B cell (primary cell): ENCODE measurements around the gene TLCD2. TPM values are rescaled to one million over a fixed set of nuclear protein-coding genes. Genes with fewer than 3 reads are reported as not detected.
"Not testable (repeated sequence)": the region's sequence is repeated elsewhere in the genome, so short reads cannot be mapped to it uniquely, and the experiment has no call there.

Source experiments
- ATAC-seq: fragments of 200-7000 bp; cut with Tn5 transposase; one replicate; pipeline ENCODE4 v1.10.0; 2021; ENCODE audit warnings: low read depth, mild to moderate bottlenecking, moderate number of reproducible peaks, moderate library complexity
- CTCF ChIA-PET: fragments of 350-600 bp; sonication (Branson Sonifier 250); formaldehyde crosslinking; loops from one replicate; lab custom pipeline; 2021; ENCODE audit warnings: antibody characterized with exemption, inconsistent platforms; lab: Charles Lee
- POLR2A ChIA-PET: fragments of 350-600 bp; sonication (Branson Sonifier 250); formaldehyde crosslinking; loops from one replicate; lab custom pipeline; 2021; ENCODE audit warnings: antibody characterized with exemption; lab: Charles Lee
- DNase-seq: peaks from one replicate; pipeline ENCODE4 v3.0.0; 2013
- H2AFZ ChIP-seq: 2 replicates; pipeline ENCODE4 v1.6.1; 2012; ENCODE audit warnings: mild to moderate bottlenecking, low read depth, low read length; ENCODE audit not compliant: insufficient read depth, poor library complexity, severe bottlenecking
- H3K27ac ChIP-seq, 2 donors: 1 replicate in 1 of 2; 2 replicates in 1 of 2; pipeline ENCODE4 v1.5.1; 2012 to 2013; ENCODE audit warnings: low read length in 2 of 2, mild to moderate bottlenecking in 2 of 2, moderate library complexity in 1 of 2
- H3K27me3 ChIP-seq, 4 experiments: fragments of 200-600 bp in 1 of 4; sonication (generic) in 1 of 4; replicated peaks in 1 of 4; 1 replicate in 2 of 4; 2 replicates in 2 of 4; pipeline versions ENCODE4 v1.6.1 to v1.7.0; 2013 to 2016; ENCODE audit warnings: low read length in 3 of 4, mild to moderate bottlenecking in 2 of 4, mixed read lengths in 1 of 4, moderate library complexity in 1 of 4; ENCODE audit not compliant: insufficient read depth in 4 of 4, control insufficient read depth in 3 of 4; ENCODE audit errors: control extremely low read depth in 1 of 4
- H3K36me3 ChIP-seq, 2 experiments: replicated peaks in 1 of 2; 1 replicate in 1 of 2; 2 replicates in 1 of 2; pipeline versions ENCODE4 v1.6.1 to v1.7.1; 2013; ENCODE audit warnings: low read length in 1 of 2; ENCODE audit not compliant: insufficient read depth in 2 of 2, control insufficient read depth in 1 of 2; ENCODE audit errors: control extremely low read depth in 1 of 2, extremely low read depth in 1 of 2
- H3K4me1 ChIP-seq, 2 donors: fragments of 200-600 bp in 1 of 2; sonication (generic) in 1 of 2; 1 replicate in 1 of 2; 2 replicates in 1 of 2; pipeline versions ENCODE4 v1.5.1 to v1.6.1; 2013 to 2017; ENCODE audit warnings: low read length in 2 of 2; ENCODE audit not compliant: control insufficient read depth in 2 of 2, insufficient read depth in 2 of 2
- H3K4me2 ChIP-seq: replicated peaks from 2 replicates; pipeline ENCODE3; 2012; ENCODE audit warnings: mild to moderate bottlenecking, low read depth, low read length; ENCODE audit not compliant: poor library complexity, severe bottlenecking
- H3K4me3 ChIP-seq, 5 experiments: fragments of 200-600 bp in 1 of 5; sonication (generic) in 1 of 5; 1 replicate in 3 of 5; 2 replicates in 2 of 5; pipeline versions ENCODE4 v1.5.1 to v1.7.0; 2011 to 2016; ENCODE audit warnings: low read length in 4 of 5, mild to moderate bottlenecking in 4 of 5, low read depth in 2 of 5, control low read depth in 1 of 5, moderate library complexity in 1 of 5; ENCODE audit not compliant: insufficient read depth in 1 of 5; ENCODE audit errors: control extremely low read depth in 1 of 5, extremely low read depth in 1 of 5
- H3K79me2 ChIP-seq: fragments of 200-600 bp; sonication (generic); one replicate; pipeline ENCODE4 v1.6.0; 2016; ENCODE audit warnings: low read length; ENCODE audit not compliant: control insufficient read depth, insufficient read depth
- H3K9ac ChIP-seq: fragments of 200-600 bp; sonication (generic); 2 replicates; pipeline ENCODE4 v1.6.1; 2017; ENCODE audit warnings: mild to moderate bottlenecking, low read length, moderate library complexity
- H3K9me3 ChIP-seq, 3 donors: one replicate each; pipeline versions ENCODE4 v1.6.1 to v1.7.1; 2013; ENCODE audit warnings: low read length in 2 of 3; ENCODE audit not compliant: control insufficient read depth in 2 of 3, insufficient read depth in 1 of 3; ENCODE audit errors: control extremely low read depth in 1 of 3
- H4K20me1 ChIP-seq: 2 replicates; pipeline ENCODE4 v1.6.0; 2012; ENCODE audit warnings: mild to moderate bottlenecking, low read length; ENCODE audit not compliant: insufficient read depth, control insufficient read depth, poor library complexity, severe bottlenecking
- H3K27ac Mint-ChIP-seq: one replicate; pipeline ENCODE4 v1.8.0; 2021; ENCODE audit warnings: mixed read lengths
- H3K27me3 Mint-ChIP-seq: one replicate; pipeline ENCODE4 v1.8.0; 2021; ENCODE audit warnings: mixed read lengths
- H3K4me1 Mint-ChIP-seq: one replicate; pipeline ENCODE4 v1.8.0; 2021; ENCODE audit warnings: mixed read lengths
- H3K4me3 Mint-ChIP-seq: one replicate; pipeline ENCODE4 v1.8.0; 2021; ENCODE audit warnings: mixed read lengths
- H3K9me3 Mint-ChIP-seq: one replicate; pipeline ENCODE4 v1.8.0; 2022; ENCODE audit warnings: mixed read lengths; ENCODE audit not compliant: insufficient read depth
- EZH2 ChIP-seq: IDR thresholded peaks from 2 replicates; pipeline ENCODE4 v1.6.1; 2012; ENCODE audit warnings: borderline replicate concordance, low read depth, mild to moderate bottlenecking, moderate library complexity, low read length; ENCODE audit not compliant: insufficient read depth, poor library complexity, severe bottlenecking
- WGBS: methylation state at CpG from one replicate; pipeline ENCODE4 v1.1.5; 2013; ENCODE audit warnings: missing lambda C conversion rate; ENCODE audit not compliant: insufficient coverage; 5-methylcytosine and 5-hydroxymethylcytosine counted together
- intact Hi-C: fragments of 100-400 bp; cut with micrococcal nuclease; formaldehyde crosslinking; loops from one replicate; pipeline ENCODE4 v1.10.0; 2022
- polyA plus RNA-seq: library from polyadenylated mRNA; depleted of rRNA; stranded (reverse); fragments of >200 nt; gene quantifications from 2 replicates; pipeline ENCODE4 v1.2.3, GENCODE V29; 2012
- total RNA-seq, 2 donors: library from RNA; stranded (reverse); fragments of 120-200 nt in 1 of 2; gene quantifications; 1 replicate in 1 of 2; 2 replicates in 1 of 2; pipeline versions ENCODE4 v1.2.3 to v1.2.4, GENCODE V29; 2013 to 2022
- TF ChIP-seq, protein P1 (sequence below): fragments of 200-600 bp; IDR thresholded peaks from one replicate; pipeline ENCODE4 v1.8.0; 2022; ENCODE audit warnings: antibody characterized with exemption, mild to moderate bottlenecking

Gene TLCD2
- total and polyA plus RNA-seq, 2 donors (not counting 1 experiment from before 2014, with no cell fraction given) = 0.03 TPM; not detected in 1

DNA sequence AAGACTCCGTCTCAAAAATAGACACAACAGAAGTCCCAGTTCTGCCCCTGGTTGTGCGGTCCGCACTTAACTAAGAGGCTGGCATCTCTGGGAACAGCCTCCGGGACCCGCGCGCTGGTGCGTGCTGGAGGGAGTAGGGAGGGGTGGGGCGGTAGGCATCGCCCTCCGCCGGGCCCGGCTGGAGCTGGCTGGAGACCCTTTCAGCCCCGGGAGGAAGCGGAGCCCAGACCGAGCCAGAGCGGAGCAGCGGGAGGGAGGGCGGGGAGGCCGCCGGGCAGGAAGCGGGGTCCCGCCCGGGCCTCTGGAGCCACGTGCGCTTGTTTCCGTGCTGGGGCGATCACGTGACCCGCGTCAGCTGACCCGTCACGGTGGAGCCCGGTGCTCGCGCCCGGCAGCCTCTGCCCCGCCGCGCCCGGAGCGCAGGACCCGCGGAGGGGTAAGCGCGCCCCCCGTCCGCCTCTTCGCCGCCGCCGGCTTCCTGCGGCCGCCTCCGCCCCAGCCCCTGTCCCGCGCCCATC lies 14.2 kb upstream of the TLCD2 start, which contains the start of gene WDR81:
TSS of gene WDR81 (plus strand) at position 354 of the 518 bp plus-strand sequence. CDS start 256 bp downstream, outside the sequence.
- peak within 1 kb of the TSS; percentile 92 for H2AFZ ChIP-seq
- CTCF ChIA-PET = interaction anchor here (0.7 to 12.4 kb wide), 4 partner anchors 7 to 60 kb away, joined by 3 to 397 read pairs (median 66); no protein-coding TSS in a partner anchor
- peak; percentile 92 for DNase-seq
- H4K20me1 ChIP-seq = peaks cover 46% of the 10 kb centered on the region
- Mint-ChIP-seq H3K27ac (peak within 1 kb of the TSS; percentile 92), H3K4me1 (peaks cover 47% of the 10 kb centered on the region), H3K4me3 (peak within 1 kb of the TSS; percentile 83), H3K27me3 (no peaks in the 10 kb centered on the region), H3K9me3 (no peaks in the 10 kb centered on the region)
- H3K79me2 ChIP-seq = peaks cover 36% of the 10 kb centered on the region
- peak within 1 kb of the TSS; percentile 83 to 87 for H3K27ac ChIP-seq
- H3K9ac ChIP-seq = peak within 1 kb of the TSS; percentile 87
- no peaks in the 10 kb centered on the region for H3K9me3 ChIP-seq
- POLR2A ChIA-PET = interaction anchor here (0.6 to 5.5 kb wide), 8 partner anchors 9 to 498 kb away, joined by 3 to 59 read pairs (median 6); no protein-coding TSS in a partner anchor
- peak; percentile 64 for ATAC-seq
- H3K4me3 ChIP-seq = peak within 1 kb of the TSS in 4 of 5 experiments; percentile 61 to 82 (median 72)
- H3K4me2 ChIP-seq = peak within 1 kb of the TSS; percentile 99
- WGBS = under 1% methylated on average over 57 of the region's 57 CpGs
- H3K36me3 ChIP-seq = peaks cover 0 to 21% of the 10 kb centered on the region in 2 experiments
- no peaks in the 10 kb centered on the region for H3K27me3 ChIP-seq
- intact Hi-C loops = loop anchor here (1.0 to 5.0 kb wide), 3 partner anchors 8 to 106 kb away; partner anchors contain the start of gene RPA1
- TF ChIP-seq EZH2 = no peak
- TF ChIP-seq, protein P1, sequence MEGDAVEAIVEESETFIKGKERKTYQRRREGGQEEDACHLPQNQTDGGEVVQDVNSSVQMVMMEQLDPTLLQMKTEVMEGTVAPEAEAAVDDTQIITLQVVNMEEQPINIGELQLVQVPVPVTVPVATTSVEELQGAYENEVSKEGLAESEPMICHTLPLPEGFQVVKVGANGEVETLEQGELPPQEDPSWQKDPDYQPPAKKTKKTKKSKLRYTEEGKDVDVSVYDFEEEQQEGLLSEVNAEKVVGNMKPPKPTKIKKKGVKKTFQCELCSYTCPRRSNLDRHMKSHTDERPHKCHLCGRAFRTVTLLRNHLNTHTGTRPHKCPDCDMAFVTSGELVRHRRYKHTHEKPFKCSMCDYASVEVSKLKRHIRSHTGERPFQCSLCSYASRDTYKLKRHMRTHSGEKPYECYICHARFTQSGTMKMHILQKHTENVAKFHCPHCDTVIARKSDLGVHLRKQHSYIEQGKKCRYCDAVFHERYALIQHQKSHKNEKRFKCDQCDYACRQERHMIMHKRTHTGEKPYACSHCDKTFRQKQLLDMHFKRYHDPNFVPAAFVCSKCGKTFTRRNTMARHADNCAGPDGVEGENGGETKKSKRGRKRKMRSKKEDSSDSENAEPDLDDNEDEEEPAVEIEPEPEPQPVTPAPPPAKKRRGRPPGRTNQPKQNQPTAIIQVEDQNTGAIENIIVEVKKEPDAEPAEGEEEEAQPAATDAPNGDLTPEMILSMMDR = no peak
- H3K4me1 ChIP-seq = peaks cover 27 to 58% of the 10 kb centered on the region in 2 donors

DNA sequence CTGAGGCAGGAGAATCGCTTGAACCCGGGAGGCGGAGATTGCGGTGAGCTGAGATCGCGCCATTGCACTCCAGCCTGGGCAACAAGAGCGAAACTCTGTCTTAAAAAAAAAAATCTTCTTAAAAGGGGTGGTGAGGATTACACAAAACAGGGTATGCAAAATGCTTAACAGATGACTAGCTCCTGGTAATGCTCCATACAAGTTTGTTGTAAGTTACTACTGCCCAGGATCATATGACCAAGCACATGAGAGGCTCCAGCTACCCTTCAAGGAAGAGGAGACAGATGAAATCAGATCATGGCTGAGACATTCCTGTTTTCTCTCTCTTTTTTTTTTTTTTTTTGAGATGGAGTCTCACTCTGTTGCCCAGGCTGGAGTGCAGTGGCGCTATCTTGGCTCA lies 11.8 kb upstream of the TLCD2 start:
- H3K9me3 ChIP-seq, H2AFZ ChIP-seq, H3K4me3 ChIP-seq, H3K4me2 ChIP-seq, H3K9ac ChIP-seq, ATAC-seq, H3K27me3 Mint-ChIP-seq, H3K36me3 ChIP-seq, H3K9me3 Mint-ChIP-seq, H3K27me3 ChIP-seq: not testable (repeated sequence)
- 68% methylated on average over 6 of the region's 8 CpGs for WGBS
- CTCF ChIA-PET = interaction anchor here (0.7 to 12.4 kb wide), 32 partner anchors 9 to 453 kb away, joined by 3 to 397 read pairs (median 4); partner anchors contain the start of genes RILP, RPA1, SERPINF1 and SMYD4
- Histone ChIP-seq H3K4me1 (peaks cover 35 to 61% of the 10 kb centered on the region in 2 donors), H4K20me1 (peaks cover 22% of the 10 kb centered on the region), H3K79me2 (peaks cover 24% of the 10 kb centered on the region), H3K27ac (peak overlapping the region; percentile 83 to 90)
- POLR2A ChIA-PET = interaction anchor here (0.6 to 5.5 kb wide), 11 partner anchors 10 to 538 kb away, joined by 3 to 59 read pairs (median 4); partner anchors contain the start of genes RILP and SLC43A2
- DNase-seq = peak; percentile 62
- intact Hi-C loops = loop anchor here (5.0 kb wide), 1 partner anchor 55 kb away; no protein-coding TSS in a partner anchor
- Mint-ChIP-seq H3K27ac (peak overlapping the region; percentile 98), H3K4me3 (peak overlapping the region; percentile 49), H3K4me1 (peaks cover 44% of the 10 kb centered on the region)
